SK-N-SH (cell line): ENCODE measurements around the gene YY1. TPM values are rescaled to one million over a fixed set of nuclear protein-coding genes. Genes with fewer than 3 reads are reported as not detected.

Experiments
- CTCF ChIA-PET: fragments of 300-600, 350-600 bp; formaldehyde crosslinking; extraction: SDS; loops from one replicate; lab custom pipeline; 2021; lab: Yijun Ruan, JAX
- POLR2A ChIA-PET: fragments of 350-600 bp; sonication (Branson Sonifier 250); formaldehyde crosslinking; extraction: SDS; loops from one replicate; lab custom pipeline; 2020; ENCODE audit warnings: antibody characterized with exemption, inconsistent platforms; lab: Yijun Ruan, JAX
- DNase-seq: peaks from one replicate; pipeline ENCODE4 v3.0.0; 2012
- H2AFZ ChIP-seq: fragments of 200-600 bp; sonication (generic); 2 replicates; pipeline ENCODE4 v1.8.1; 2016; ENCODE audit warnings: antibody characterized with exemption, mild to moderate bottlenecking, low read depth
- H3F3A ChIP-seq: fragments of 200-600 bp; sonication (generic); replicated peaks from 2 replicates; pipeline ENCODE3; 2016; ENCODE audit warnings: antibody characterized with exemption, mild to moderate bottlenecking; ENCODE audit not compliant: insufficient read depth
- H3K27ac ChIP-seq, 2 experiments: fragments of 200-500 bp in 1 of 2; fragments of 200-600 bp in 1 of 2; sonication (Bioruptor generic) in 1 of 2; sonication (generic), shearing (Covaris generic) in 1 of 2; 2 replicates each; pipeline versions ENCODE4 v1.5.1 to v1.6.1; 2014 to 2016; ENCODE audit warnings: low read depth in 2 of 2, inconsistent platforms in 1 of 2, low read length in 1 of 2, mild to moderate bottlenecking in 1 of 2, mixed read lengths in 1 of 2
- H3K27me3 ChIP-seq: fragments of 200-600 bp; sonication (generic), shearing (Covaris generic); 2 replicates; pipeline ENCODE4 v1.6.1; 2016; ENCODE audit warnings: mixed run types; ENCODE audit not compliant: insufficient read depth
- H3K36me3 ChIP-seq, 2 experiments: fragments of 200-500 bp in 1 of 2; fragments of 200-600 bp in 1 of 2; sonication (Bioruptor generic) in 1 of 2; sonication (generic) in 1 of 2; replicated peaks in 1 of 2; 2 replicates each; pipeline versions ENCODE3 to v1.5.1; 2014 to 2016; ENCODE audit warnings: low read length in 1 of 2, mild to moderate bottlenecking in 1 of 2; ENCODE audit not compliant: insufficient read depth in 2 of 2, control insufficient read depth in 1 of 2
- H3K4me1 ChIP-seq, 2 experiments: fragments of 200-500 bp in 1 of 2; fragments of 200-600 bp in 1 of 2; sonication (Bioruptor generic) in 1 of 2; sonication (generic), shearing (Covaris generic) in 1 of 2; 2 replicates each; pipeline versions ENCODE4 v1.5.1 to v1.6.1; 2014 to 2016; ENCODE audit warnings: low read depth in 1 of 2, low read length in 1 of 2, mixed run types in 1 of 2; ENCODE audit not compliant: insufficient read depth in 2 of 2, control insufficient read depth in 1 of 2
- H3K4me2 ChIP-seq: fragments of 200-600 bp; sonication (generic), shearing (Covaris generic); 2 replicates; pipeline ENCODE4 v1.6.1; 2017; ENCODE audit warnings: mixed run types
- H3K4me3 ChIP-seq, 2 experiments: fragments of 200-500 bp in 1 of 2; fragments of 200-600 bp in 1 of 2; sonication (Bioruptor generic) in 1 of 2; sonication (generic), shearing (Covaris generic) in 1 of 2; 2 replicates each; pipeline versions ENCODE4 v1.5.1 to v1.8.1; 2014 to 2016; ENCODE audit warnings: low read depth in 2 of 2, inconsistent platforms in 1 of 2, low read length in 1 of 2, mild to moderate bottlenecking in 1 of 2, mixed read lengths in 1 of 2, moderate library complexity in 1 of 2
- H3K79me2 ChIP-seq: fragments of 200-600 bp; sonication (generic); 2 replicates; pipeline ENCODE4 v1.8.1; 2017; ENCODE audit warnings: mild to moderate bottlenecking; ENCODE audit not compliant: insufficient read depth
- H3K9ac ChIP-seq: fragments of 200-600 bp; sonication (generic); 2 replicates; pipeline ENCODE4 v1.6.1; 2017; ENCODE audit warnings: mixed run types
- H3K9me2 ChIP-seq: fragments of 200-600 bp; sonication (generic); 2 replicates; pipeline ENCODE4 v1.6.1; 2017; ENCODE audit warnings: mixed run types
- H3K9me3 ChIP-seq: fragments of 200-600 bp; sonication (generic); 2 replicates; pipeline ENCODE4 v1.6.1; 2017; ENCODE audit warnings: mixed run types, mild to moderate bottlenecking, moderate library complexity
- H4K20me1 ChIP-seq: fragments of 200-600 bp; sonication (generic); 2 replicates; pipeline ENCODE4 v1.6.1; 2017; ENCODE audit warnings: mild to moderate bottlenecking, mixed run types; ENCODE audit not compliant: insufficient read depth
- EP300 ChIP-seq, 2 experiments: IDR thresholded peaks; 2 replicates each; pipeline versions ENCODE4 v1.4.0 to v1.6.1; 2012; ENCODE audit warnings: borderline replicate concordance in 1 of 2, low read depth in 1 of 2, low read length in 1 of 2
- EZH2phosphoT487 ChIP-seq: fragments of 200-600 bp; sonication (generic); IDR thresholded peaks from 2 replicates; pipeline ENCODE4 v1.6.1; 2017; ENCODE audit warnings: low read depth, mixed run types, mild to moderate bottlenecking, antibody characterized with exemption, moderate library complexity, borderline replicate concordance
- JUND ChIP-seq: IDR thresholded peaks from 2 replicates; pipeline ENCODE4 v1.4.0; 2012
- MXI1 ChIP-seq: IDR thresholded peaks from 2 replicates; pipeline ENCODE4 v1.6.1; 2012; ENCODE audit warnings: mild to moderate bottlenecking, low read depth, low read length, improper control_type of control experiment
- NFIC ChIP-seq: IDR thresholded peaks from 2 replicates; pipeline ENCODE4 v1.4.0; 2012; ENCODE audit warnings: borderline replicate concordance
- NRF1 ChIP-seq: IDR thresholded peaks from 2 replicates; pipeline ENCODE4 v1.6.1; 2012; ENCODE audit warnings: low read depth, mild to moderate bottlenecking, low read length
- POLR2AphosphoS5 ChIP-seq: IDR thresholded peaks from 2 replicates; pipeline ENCODE4 v1.6.1; 2012; ENCODE audit warnings: low read depth, low read length
- RAD21 ChIP-seq: IDR thresholded peaks from 2 replicates; pipeline ENCODE4 v1.6.1; 2012; ENCODE audit warnings: mild to moderate bottlenecking, low read length
- RXRA ChIP-seq: IDR thresholded peaks from 2 replicates; pipeline ENCODE4 v1.4.0; 2012; ENCODE audit warnings: low read depth, mild to moderate bottlenecking, borderline replicate concordance
- SIN3A ChIP-seq: IDR thresholded peaks from 2 replicates; pipeline ENCODE4 v1.6.1; 2012; ENCODE audit warnings: low read depth, mild to moderate bottlenecking, low read length, moderate library complexity, borderline replicate concordance
- TCF12 ChIP-seq: IDR thresholded peaks from 2 replicates; pipeline ENCODE4 v1.4.0; 2012
- TEAD4 ChIP-seq: IDR thresholded peaks from 2 replicates; pipeline ENCODE4 v1.4.0; 2012; ENCODE audit warnings: mild to moderate bottlenecking, borderline replicate concordance; ENCODE audit not compliant: insufficient read depth
- YY1 ChIP-seq: IDR thresholded peaks from 2 replicates; pipeline ENCODE4 v1.4.0; 2012; ENCODE audit warnings: low read depth, mild to moderate bottlenecking
- WGBS: methylation state at CpG from one replicate; pipeline ENCODE4 v1.1.6; 2017; ENCODE audit warnings: low lambda C conversion rate; 5-methylcytosine and 5-hydroxymethylcytosine counted together
- polyA plus RNA-seq, 3 experiments: library from polyadenylated mRNA; depleted of rRNA; stranded (reverse); fragments of >200 nt; gene quantifications; 2 replicates each; pipeline ENCODE4 v1.2.3, GENCODE V29; 2012
- TF ChIP-seq, protein P1 (sequence below): fragments of 200-600 bp; sonication (generic); IDR thresholded peaks from 2 replicates; pipeline ENCODE4 v1.6.1; 2017; ENCODE audit warnings: antibody characterized with exemption, mild to moderate bottlenecking, moderate library complexity
- TF ChIP-seq, protein P2 (sequence below): IDR thresholded peaks from 2 replicates; pipeline ENCODE4; 2012
- TF ChIP-seq, protein P3 (sequence below): fragments of 150-350 bp; IDR thresholded peaks from 2 replicates; pipeline ENCODE4 v1.6.1; 2016; ENCODE audit warnings: mild to moderate bottlenecking, low read depth, low read length
- TF ChIP-seq, protein P4 (sequence below): IDR thresholded peaks from 2 replicates; pipeline ENCODE4 v1.4.0; 2012; ENCODE audit warnings: low read depth, borderline replicate concordance
- TF ChIP-seq, protein P5 (sequence below): IDR thresholded peaks from 2 replicates; pipeline ENCODE4 v1.4.0; 2012; ENCODE audit warnings: low read depth, borderline replicate concordance

Gene YY1
- polyA plus RNA-seq, 1 of the 3 experiments (the other 2 are of a cell fraction) = 18.1 TPM

DNA sequence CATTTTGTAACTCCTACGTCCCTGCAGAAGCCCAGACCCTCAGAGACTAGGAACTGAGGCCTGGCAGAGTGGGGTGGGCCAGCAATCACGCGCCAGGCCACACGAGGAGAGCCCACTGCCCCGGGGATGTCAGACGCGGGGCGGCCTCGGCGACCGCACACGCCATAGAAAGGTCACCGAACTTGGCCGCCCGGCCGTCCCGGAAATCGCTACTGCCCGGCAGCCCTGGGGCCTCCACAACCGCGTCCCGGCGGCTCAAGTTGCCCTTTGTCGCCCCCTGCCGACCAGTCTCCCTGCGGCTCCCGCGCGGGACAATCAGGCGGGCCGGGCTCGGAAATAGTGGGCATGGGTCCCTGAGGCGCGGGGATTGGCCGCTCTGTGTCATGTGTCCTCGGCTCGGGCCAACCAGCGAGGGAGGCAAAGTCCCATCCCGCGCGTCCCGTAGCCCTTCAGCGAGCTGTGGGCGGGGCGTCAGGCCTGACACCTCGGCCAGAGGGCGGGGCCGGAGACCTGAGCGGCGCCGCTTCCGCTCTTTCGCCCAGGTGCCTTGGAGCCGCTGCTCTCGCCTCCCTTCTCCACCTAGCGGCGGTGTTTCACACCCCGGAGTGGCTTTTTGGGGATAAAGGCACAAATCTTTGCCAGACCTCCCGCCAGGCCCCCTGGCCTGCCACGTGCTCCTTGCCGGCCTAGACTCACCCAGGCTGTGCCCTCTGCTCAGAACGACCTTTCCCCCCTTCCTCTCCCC, 46.1 kb upstream of the YY1 start (continued):
- TF ChIP-seq, protein P1, sequence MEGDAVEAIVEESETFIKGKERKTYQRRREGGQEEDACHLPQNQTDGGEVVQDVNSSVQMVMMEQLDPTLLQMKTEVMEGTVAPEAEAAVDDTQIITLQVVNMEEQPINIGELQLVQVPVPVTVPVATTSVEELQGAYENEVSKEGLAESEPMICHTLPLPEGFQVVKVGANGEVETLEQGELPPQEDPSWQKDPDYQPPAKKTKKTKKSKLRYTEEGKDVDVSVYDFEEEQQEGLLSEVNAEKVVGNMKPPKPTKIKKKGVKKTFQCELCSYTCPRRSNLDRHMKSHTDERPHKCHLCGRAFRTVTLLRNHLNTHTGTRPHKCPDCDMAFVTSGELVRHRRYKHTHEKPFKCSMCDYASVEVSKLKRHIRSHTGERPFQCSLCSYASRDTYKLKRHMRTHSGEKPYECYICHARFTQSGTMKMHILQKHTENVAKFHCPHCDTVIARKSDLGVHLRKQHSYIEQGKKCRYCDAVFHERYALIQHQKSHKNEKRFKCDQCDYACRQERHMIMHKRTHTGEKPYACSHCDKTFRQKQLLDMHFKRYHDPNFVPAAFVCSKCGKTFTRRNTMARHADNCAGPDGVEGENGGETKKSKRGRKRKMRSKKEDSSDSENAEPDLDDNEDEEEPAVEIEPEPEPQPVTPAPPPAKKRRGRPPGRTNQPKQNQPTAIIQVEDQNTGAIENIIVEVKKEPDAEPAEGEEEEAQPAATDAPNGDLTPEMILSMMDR = peak; percentile 81
- TF ChIP-seq, protein P2, sequence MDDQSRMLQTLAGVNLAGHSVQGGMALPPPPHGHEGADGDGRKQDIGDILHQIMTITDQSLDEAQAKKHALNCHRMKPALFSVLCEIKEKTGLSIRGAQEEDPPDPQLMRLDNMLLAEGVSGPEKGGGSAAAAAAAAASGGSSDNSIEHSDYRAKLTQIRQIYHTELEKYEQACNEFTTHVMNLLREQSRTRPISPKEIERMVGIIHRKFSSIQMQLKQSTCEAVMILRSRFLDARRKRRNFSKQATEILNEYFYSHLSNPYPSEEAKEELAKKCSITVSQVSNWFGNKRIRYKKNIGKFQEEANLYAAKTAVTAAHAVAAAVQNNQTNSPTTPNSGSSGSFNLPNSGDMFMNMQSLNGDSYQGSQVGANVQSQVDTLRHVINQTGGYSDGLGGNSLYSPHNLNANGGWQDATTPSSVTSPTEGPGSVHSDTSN = no peak
- TF ChIP-seq, protein P3, sequence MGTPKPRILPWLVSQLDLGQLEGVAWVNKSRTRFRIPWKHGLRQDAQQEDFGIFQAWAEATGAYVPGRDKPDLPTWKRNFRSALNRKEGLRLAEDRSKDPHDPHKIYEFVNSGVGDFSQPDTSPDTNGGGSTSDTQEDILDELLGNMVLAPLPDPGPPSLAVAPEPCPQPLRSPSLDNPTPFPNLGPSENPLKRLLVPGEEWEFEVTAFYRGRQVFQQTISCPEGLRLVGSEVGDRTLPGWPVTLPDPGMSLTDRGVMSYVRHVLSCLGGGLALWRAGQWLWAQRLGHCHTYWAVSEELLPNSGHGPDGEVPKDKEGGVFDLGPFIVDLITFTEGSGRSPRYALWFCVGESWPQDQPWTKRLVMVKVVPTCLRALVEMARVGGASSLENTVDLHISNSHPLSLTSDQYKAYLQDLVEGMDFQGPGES = no peak
- TF ChIP-seq TEAD4 (no peak), NFIC (no peak; the same call in 1 of the 2 replicates), YY1 (0 out of 2 replicates have a peak, but pooled peaks have one; percentile 45), JUND (no peak), SIN3A (0 out of 2 replicates have a peak, but pooled peaks have one; percentile 30)

DNA sequence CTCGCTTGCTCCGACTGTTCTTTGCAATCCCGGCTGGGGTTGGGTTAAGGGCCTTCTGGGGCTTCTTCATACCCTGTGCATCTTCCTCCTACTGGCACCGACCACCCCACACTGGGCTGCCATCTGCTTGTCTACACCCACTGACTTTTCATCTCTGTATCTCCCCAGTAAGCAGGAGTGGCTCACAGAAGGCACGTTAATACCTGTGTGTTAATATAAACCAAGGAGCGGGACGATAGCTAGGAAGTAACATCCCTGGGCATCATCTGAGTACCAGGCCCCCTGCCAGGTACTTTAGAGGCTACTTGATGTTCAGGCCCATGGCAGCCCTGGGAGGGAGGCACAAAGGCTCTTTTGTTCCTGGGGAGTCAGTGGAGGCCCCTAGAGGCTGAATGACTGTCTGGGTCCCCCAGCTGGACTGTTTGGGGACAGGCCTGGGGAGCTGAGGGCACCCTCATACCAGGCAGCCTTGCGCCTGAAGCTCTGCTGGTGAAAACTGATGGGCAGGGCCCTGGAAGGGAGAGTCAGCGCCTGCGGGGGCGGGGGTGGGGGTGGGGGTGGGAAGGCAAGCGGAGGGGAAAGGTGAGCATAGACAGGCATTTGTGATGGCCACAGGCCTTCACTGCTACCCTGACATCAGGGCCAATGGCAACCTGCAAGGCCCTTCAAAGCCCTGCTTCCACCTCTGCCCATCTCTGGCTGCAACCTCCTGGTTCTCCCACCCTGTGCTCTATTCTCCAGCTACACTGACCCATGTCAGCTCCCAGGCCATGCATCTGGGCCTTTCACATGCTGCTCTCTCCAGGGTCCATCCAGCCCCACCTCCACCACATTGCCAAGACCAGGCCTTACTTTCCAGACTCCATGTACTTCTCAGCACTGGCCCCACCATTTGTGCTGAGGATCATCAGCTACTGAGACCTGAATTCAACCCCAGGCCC, 45.3 kb upstream of the YY1 start:
- 54% methylated on average over 8 of the region's 12 CpGs for WGBS
- CTCF ChIA-PET = interaction anchor here (0.5 to 4.8 kb wide), 54 partner anchors 11 to 693 kb away, joined by 3 to 54 read pairs (median 4); partner anchors contain the start of gene DEGS2
- H3K9ac ChIP-seq = no peak overlapping the region; the same call in 1 of the 2 replicates
- TF ChIP-seq EP300 (IDR thresholded peaks at IDR 0.05; ENCODE audit: borderline replicate concordance in 1 of 2, low read depth in 1 of 2, low read length in 1 of 2) = no peak
- no peak for TF ChIP-seq POLR2AphosphoS5
- TF ChIP-seq MXI1 = no peak
- TF ChIP-seq SIN3A = no peak
- no peak for TF ChIP-seq RXRA
- TF ChIP-seq NRF1 = no peak
- no peak for TF ChIP-seq RAD21
- TF ChIP-seq, protein P4, sequence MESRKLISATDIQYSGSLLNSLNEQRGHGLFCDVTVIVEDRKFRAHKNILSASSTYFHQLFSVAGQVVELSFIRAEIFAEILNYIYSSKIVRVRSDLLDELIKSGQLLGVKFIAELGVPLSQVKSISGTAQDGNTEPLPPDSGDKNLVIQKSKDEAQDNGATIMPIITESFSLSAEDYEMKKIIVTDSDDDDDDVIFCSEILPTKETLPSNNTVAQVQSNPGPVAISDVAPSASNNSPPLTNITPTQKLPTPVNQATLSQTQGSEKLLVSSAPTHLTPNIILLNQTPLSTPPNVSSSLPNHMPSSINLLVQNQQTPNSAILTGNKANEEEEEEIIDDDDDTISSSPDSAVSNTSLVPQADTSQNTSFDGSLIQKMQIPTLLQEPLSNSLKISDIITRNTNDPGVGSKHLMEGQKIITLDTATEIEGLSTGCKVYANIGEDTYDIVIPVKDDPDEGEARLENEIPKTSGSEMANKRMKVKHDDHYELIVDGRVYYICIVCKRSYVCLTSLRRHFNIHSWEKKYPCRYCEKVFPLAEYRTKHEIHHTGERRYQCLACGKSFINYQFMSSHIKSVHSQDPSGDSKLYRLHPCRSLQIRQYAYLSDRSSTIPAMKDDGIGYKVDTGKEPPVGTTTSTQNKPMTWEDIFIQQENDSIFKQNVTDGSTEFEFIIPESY = no peak
- no peak for TF ChIP-seq EZH2phosphoT487
- no peak for TF ChIP-seq TCF12
- no peak for TF ChIP-seq NFIC
- TF ChIP-seq, protein P5, sequence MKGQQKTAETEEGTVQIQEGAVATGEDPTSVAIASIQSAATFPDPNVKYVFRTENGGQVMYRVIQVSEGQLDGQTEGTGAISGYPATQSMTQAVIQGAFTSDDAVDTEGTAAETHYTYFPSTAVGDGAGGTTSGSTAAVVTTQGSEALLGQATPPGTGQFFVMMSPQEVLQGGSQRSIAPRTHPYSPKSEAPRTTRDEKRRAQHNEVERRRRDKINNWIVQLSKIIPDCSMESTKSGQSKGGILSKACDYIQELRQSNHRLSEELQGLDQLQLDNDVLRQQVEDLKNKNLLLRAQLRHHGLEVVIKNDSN = no peak

More for the DNA sequence above, 45.3 kb upstream of the YY1 start:
- DNase-seq = peak; percentile 39
- Histone ChIP-seq H3K9me3 (no peaks in the 10 kb centered on the region), H3K4me2 (peak overlapping the region; percentile 69), H3K4me1 (peaks cover 4 to 12% of the 10 kb centered on the region in 2 experiments; a peak in 2 of 4 replicates), H3K36me3 (no peaks in the 10 kb centered on the region), H4K20me1 (no peaks in the 10 kb centered on the region), H3K4me3 (peak overlapping the region; percentile 44 to 54), H3F3A (peaks cover 12% of the 10 kb centered on the region), H3K27me3 (no peaks in the 10 kb centered on the region), H3K9me2 (no peaks in the 10 kb centered on the region), H3K79me2 (no peaks in the 10 kb centered on the region), H2AFZ (peak overlapping the region; percentile 97), H3K27ac (peak overlapping the region; percentile 19 to 73; a peak in 2 of 4 replicates)
- POLR2A ChIA-PET = no interaction called here
